ENCODE measurements around the gene OR1F1.

DNA sequence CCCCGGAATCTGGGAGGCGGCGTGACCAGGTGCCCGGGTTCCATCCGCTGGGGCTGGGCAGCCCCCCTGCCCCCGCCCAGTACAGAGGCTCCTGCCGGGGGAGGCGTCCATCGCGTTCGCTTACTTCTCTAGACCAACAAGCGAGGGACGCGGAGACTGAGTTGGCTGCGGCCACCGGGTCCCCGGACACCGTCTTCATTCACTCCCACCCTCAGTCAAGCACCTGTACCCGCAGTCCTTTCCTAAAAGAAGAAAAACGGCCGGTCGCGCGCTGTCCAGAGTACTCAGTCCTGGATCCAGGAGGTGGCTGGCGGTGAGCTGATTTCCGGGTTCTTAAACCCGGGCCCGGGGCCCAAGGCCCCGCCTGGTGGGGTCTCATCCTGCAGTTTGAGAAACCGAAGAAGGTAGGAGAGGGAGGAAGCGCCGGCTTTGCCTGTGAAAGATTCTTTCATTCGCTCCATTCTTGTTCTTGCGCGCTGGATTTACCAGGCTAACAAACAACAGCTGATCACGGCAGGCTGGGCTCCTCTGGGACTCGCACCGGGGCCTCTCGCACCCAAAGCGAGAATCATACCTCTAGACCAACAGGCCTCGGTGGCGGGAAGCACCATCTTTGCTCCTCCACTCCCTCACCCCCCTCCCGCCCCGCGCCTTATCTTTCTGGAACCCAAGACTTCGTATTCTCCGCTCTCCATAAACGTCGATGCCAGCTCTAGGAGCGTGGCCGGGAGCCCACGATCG lies 17.4 kb upstream of the OR1F1 start:
- TF ChIP-seq CTCF (IDR thresholded peaks at IDR 0.05) (no peak), ZFX (IDR thresholded peaks at IDR 0.05; ENCODE audit: borderline replicate concordance) (no peak)
